HFFc6 (cell line): ENCODE results near the gene HS6ST3. TPM values are rescaled to one million over a fixed set of nuclear protein-coding genes. Genes with fewer than 3 reads are reported as not detected.

ENCODE experiments used
- DNase-seq: peaks from one replicate; pipeline ENCODE4 v3.0.0-alpha.2; 2018
- H3K27ac Mint-ChIP-seq: 2 replicates; pipeline ENCODE4 v1.8.0; 2020; ENCODE audit warnings: mild to moderate bottlenecking, mixed read lengths
- H3K27me3 Mint-ChIP-seq: 2 replicates; pipeline ENCODE4 v1.8.0; 2021; ENCODE audit warnings: mild to moderate bottlenecking, moderate library complexity, mixed read lengths; ENCODE audit not compliant: insufficient read depth
- H3K36me3 Mint-ChIP-seq: 2 replicates; pipeline ENCODE4 v1.8.0; 2021; ENCODE audit warnings: low read depth, mixed read lengths
- H3K4me1 Mint-ChIP-seq: 2 replicates; pipeline ENCODE4 v1.8.0; 2020; ENCODE audit warnings: low read depth, mixed read lengths
- H3K4me3 Mint-ChIP-seq: 2 replicates; pipeline ENCODE4 v1.8.0; 2020; ENCODE audit warnings: mild to moderate bottlenecking, moderate library complexity, mixed read lengths
- H3K9me3 Mint-ChIP-seq: 2 replicates; pipeline ENCODE4 v1.8.0; 2020; ENCODE audit warnings: mild to moderate bottlenecking, mixed read lengths
- CTCF ChIP-seq: fragments of 200-600 bp; sonication (generic); IDR thresholded peaks from 2 replicates; pipeline ENCODE4 v1.5.0; 2021; ENCODE audit warnings: antibody characterized with exemption, mild to moderate bottlenecking
- total RNA-seq, 6 experiments: library from RNA; stranded (reverse); fragmentation: NEBNext Ultra II Directional; extraction: Animal tissue kit (Norgen Biotek cat#: 25700); gene quantifications; 2 replicates in 1 of 6; 3 replicates in 5 of 6; pipeline ENCODE4 v1.2.3, GENCODE V29; 2021

HS6ST3 gene
- total RNA-seq, 6 experiments from 2014 or later = not detected

GRCh38 chr13:96710166-96710862 lies 620.4 kb downstream of the HS6ST3 start:
- Mint-ChIP-seq H3K4me1 (no peaks in the 10 kb centered on the region), H3K9me3 (peaks cover 14% of the 10 kb centered on the region), H3K27ac (no peak overlapping the region), H3K27me3 (no peaks in the 10 kb centered on the region), H3K4me3 (no peak overlapping the region), H3K36me3 (peaks cover 4% of the 10 kb centered on the region; the same call in 1 of the 2 replicates)
- no peak for DNase-seq
- TF ChIP-seq CTCF = no peak

- Mint-ChIP-seq H3K4me3 (no peak overlapping the region), H3K4me1 (no peaks in the 10 kb centered on the region), H3K27ac (no peak overlapping the region), H3K9me3 (peaks cover 41% of the 10 kb centered on the region), H3K27me3 (no peaks in the 10 kb centered on the region; the same call in 1 of the 2 replicates), H3K36me3 (no peaks in the 10 kb centered on the region)
- no peak for TF ChIP-seq CTCF
- DNase-seq = no peak
Observed at GRCh38 chr13:96720446-96720845, 630.5 kb downstream of the HS6ST3 start.

GRCh38 chr13:96726651-96727050 lies 636.7 kb downstream of the HS6ST3 start:
- H3K36me3 Mint-ChIP-seq = no peaks in the 10 kb centered on the region
- H3K4me3 Mint-ChIP-seq = no peak overlapping the region
- no peaks in the 10 kb centered on the region; the same call in 1 of the 2 replicates for H3K27me3 Mint-ChIP-seq
- no peaks in the 10 kb centered on the region for H3K4me1 Mint-ChIP-seq
- H3K9me3 Mint-ChIP-seq = peaks cover 63% of the 10 kb centered on the region
- DNase-seq = no peak
- no peak overlapping the region for H3K27ac Mint-ChIP-seq
- no peak for TF ChIP-seq CTCF

- H3K4me3 Mint-ChIP-seq = no peak overlapping the region
- TF ChIP-seq CTCF = no peak
- no peaks in the 10 kb centered on the region for H3K36me3 Mint-ChIP-seq
- peaks cover 62% of the 10 kb centered on the region for H3K9me3 Mint-ChIP-seq
- no peak for DNase-seq
- no peak overlapping the region for H3K27ac Mint-ChIP-seq
- H3K4me1 Mint-ChIP-seq = no peaks in the 10 kb centered on the region
- no peaks in the 10 kb centered on the region for H3K27me3 Mint-ChIP-seq
Observed at GRCh38 chr13:96728463-96728862, 638.6 kb downstream of the HS6ST3 start.

GRCh38 chr13:96730676-96731075 lies 640.8 kb downstream of the HS6ST3 start:
- Mint-ChIP-seq H3K27ac (no peak overlapping the region), H3K4me1 (no peaks in the 10 kb centered on the region), H3K36me3 (no peaks in the 10 kb centered on the region), H3K9me3 (peaks cover 72% of the 10 kb centered on the region), H3K4me3 (no peak overlapping the region), H3K27me3 (no peaks in the 10 kb centered on the region)
- no peak for TF ChIP-seq CTCF
- DNase-seq = no peak
